ENCODE measurements around the gene CBX4.
"Not testable (repeated sequence)": the region's sequence is repeated elsewhere in the genome, so short reads cannot be mapped to it uniquely, and the experiment has no call there.

Gene CBX4

GRCh38 chr17:79859676-79860615 lies 20.7 kb upstream of the CBX4 start:
- DNase-seq (ENCODE audit: low spot score): no peak

- no peak for DNase-seq (ENCODE audit: low spot score)
Measured at GRCh38 chr17:79857095-79857494, 17.9 kb upstream of the CBX4 start.

- no peak for DNase-seq (ENCODE audit: low spot score)
Measured at GRCh38 chr17:79855331-79856124, 16.3 kb upstream of the CBX4 start.

GRCh38 chr17:79854080-79855060 lies 15.1 kb upstream of the CBX4 start:
- no peak for DNase-seq (ENCODE audit: low spot score)

- not testable (repeated sequence) for DNase-seq (ENCODE audit: low spot score)
Measured at GRCh38 chr17:79853168-79853567, 13.9 kb upstream of the CBX4 start.

- DNase-seq (ENCODE audit: low spot score): no peak
Measured at GRCh38 chr17:79852748-79853147, 13.5 kb upstream of the CBX4 start.

- DNase-seq (ENCODE audit: low spot score): no peak
Measured at GRCh38 chr17:79851461-79851817, 12.2 kb upstream of the CBX4 start.

- no peak for DNase-seq (ENCODE audit: low spot score)
Measured at GRCh38 chr17:79850571-79851460, 11.6 kb upstream of the CBX4 start.

- DNase-seq (ENCODE audit: low spot score): no peak
Measured at GRCh38 chr17:79849953-79850352, 10.7 kb upstream of the CBX4 start.

- no peak for DNase-seq (ENCODE audit: low spot score)
Measured at GRCh38 chr17:79848370-79848766, 9.1 kb upstream of the CBX4 start.

GRCh38 chr17:79847698-79848369 lies 8.6 kb upstream of the CBX4 start:
- no peak for DNase-seq (ENCODE audit: low spot score)

GRCh38 chr17:79845601-79845949 lies 6.3 kb upstream of the CBX4 start:
- no peak for DNase-seq (ENCODE audit: low spot score)

GRCh38 chr17:79844869-79845600 lies 5.8 kb upstream of the CBX4 start:
- DNase-seq (ENCODE audit: low spot score): no peak

- no peak for DNase-seq (ENCODE audit: low spot score)
Measured at GRCh38 chr17:79843816-79844800, 4.9 kb upstream of the CBX4 start.

GRCh38 chr17:79843474-79843815 lies 4.2 kb upstream of the CBX4 start:
- no peak for DNase-seq (ENCODE audit: low spot score)

GRCh38 chr17:79842656-79843473 lies 3.6 kb upstream of the CBX4 start:
- DNase-seq (ENCODE audit: low spot score): no peak

GRCh38 chr17:79842136-79842655 lies 3.0 kb upstream of the CBX4 start:
- no peak for DNase-seq (ENCODE audit: low spot score)
